SW480 (cell line): ENCODE data around the gene UGT1A4.
A peak's percentile ranks its signal among the peaks of the same experiment; 100 is the strongest.

Experiments
- DNase-seq: peaks from one replicate; pipeline ENCODE4 v3.0.0-alpha.2; 2016; ENCODE audit warnings: low spot score

UGT1A4 gene

GRCh38 chr2:233718552-233718951 lies at the start of gene UGT1A4:
UGT1A4 (plus strand) TSS chr2:233718736; CDS start chr2:233718821, 85 bp downstream.
- no peak for DNase-seq

DNA sequence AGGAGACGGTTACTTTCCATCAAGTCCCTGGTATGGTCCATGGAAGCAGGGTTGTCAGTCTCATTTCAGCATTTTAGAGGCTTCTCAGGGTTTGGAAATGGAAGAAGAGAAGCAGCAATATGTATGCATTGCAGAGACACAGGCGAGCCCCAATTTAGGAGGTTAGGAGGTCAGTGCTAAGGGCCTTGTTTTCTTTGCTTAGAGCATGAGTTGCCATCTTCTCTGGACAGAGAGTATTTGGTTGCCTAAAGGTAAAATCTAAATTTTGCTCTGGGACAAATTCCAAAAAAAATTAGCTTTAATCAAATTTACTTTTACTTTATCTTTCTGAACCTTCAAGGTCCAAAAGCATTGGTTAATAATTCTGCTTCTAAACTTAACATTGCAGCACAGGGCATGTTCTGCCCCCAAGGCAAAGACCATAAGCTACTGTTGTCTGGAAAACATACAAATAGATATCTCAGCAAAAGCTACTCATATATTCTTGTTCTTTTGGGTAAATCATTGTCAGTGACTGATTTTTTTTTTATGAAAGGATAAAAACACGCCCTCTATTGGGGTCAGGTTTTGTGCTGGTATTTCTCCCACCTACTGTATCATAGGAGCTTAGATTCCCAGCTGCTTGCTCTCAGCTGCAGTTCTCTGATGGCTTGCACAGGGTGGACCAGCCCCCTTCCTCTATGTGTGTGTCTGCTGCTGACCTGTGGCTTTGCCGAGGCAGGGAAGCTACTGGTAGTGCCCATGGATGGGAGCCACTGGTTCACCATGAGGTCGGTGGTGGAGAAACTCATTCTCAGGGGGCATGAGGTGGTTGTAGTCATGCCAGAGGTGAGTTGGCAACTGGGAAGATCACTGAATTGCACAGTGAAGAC lies 47.0 kb upstream of the UGT1A4 start, which contains the start of gene UGT1A9:
TSS of gene UGT1A9 (plus strand) at position 609 of the 872 bp plus-strand sequence. CDS start at position 646, 37 bp downstream.
- no peak for DNase-seq

GRCh38 chr2:233672886-233673285 lies 45.6 kb upstream of the UGT1A4 start:
- DNase-seq = no peak

GRCh38 chr2:233673896-233674295 lies 44.6 kb upstream of the UGT1A4 start:
- no peak for DNase-seq

- DNase-seq = no peak
Measured at GRCh38 chr2:233674314-233674713, 44.2 kb upstream of the UGT1A4 start.

DNA sequence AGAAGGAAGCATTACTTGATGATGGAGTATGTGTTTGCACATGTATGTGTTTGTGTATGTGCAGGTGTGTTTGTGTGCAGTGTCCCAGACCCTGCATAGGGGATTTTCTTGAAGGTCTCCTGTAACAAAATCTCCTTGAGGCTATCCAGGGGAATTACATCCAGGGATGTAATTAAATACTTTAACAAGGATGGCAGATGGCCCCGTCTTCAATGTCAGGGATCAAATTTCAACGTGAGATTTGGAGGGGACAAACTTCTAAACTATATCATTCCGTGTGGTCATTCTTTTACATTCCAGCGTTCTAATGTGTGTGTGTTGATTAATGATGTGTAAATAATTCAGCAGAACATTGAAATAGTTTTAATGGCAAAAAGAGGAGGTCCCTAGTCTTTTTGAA lies 43.5 kb upstream of the UGT1A4 start:
- DNase-seq = peak; percentile 3

GRCh38 chr2:233676046-233676445 lies 42.5 kb upstream of the UGT1A4 start:
- no peak for DNase-seq

- no peak for DNase-seq
Measured at GRCh38 chr2:233679196-233679595, 39.3 kb upstream of the UGT1A4 start.

DNA sequence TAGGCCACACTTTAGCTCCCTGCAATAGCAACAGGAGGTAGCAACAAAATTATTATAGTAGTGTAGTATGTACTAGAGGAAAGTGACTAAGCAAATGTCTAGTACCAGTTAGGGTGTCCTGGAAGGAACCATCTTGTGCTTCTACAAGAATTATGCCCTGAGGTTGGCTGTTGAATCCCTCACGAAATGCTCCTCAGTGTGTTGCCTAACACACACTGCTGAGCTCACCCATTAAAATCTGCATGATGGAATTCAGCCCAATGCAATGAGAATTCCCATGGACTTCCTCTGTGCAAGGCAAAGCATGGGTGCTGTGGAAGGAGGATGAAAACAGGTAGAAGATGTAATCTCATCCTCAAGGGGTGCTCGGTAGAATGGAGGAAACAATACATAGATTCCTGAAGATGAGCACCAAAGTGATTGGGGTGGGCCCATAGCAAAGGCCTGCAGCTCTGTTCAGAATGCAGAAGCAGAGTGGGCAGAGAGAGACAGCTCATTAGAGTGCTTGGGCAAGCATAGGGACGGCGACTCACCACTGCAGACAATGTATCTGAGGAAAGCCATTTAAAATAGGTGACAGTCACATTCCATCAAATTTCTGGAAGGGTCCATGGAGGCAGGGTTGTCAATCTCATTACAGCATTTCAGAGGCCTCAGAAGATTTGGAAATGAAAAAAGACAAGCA lies 38.0 kb upstream of the UGT1A4 start:
- no peak for DNase-seq

- no peak for DNase-seq
Measured at GRCh38 chr2:233681521-233682099, 36.9 kb upstream of the UGT1A4 start, which contains the start of gene UGT1A7. UGT1A7 (plus strand) TSS chr2:233681901; CDS start chr2:233681938, 37 bp downstream.

GRCh38 chr2:233684640-233685039 lies 33.9 kb upstream of the UGT1A4 start:
- no peak for DNase-seq

DNA sequence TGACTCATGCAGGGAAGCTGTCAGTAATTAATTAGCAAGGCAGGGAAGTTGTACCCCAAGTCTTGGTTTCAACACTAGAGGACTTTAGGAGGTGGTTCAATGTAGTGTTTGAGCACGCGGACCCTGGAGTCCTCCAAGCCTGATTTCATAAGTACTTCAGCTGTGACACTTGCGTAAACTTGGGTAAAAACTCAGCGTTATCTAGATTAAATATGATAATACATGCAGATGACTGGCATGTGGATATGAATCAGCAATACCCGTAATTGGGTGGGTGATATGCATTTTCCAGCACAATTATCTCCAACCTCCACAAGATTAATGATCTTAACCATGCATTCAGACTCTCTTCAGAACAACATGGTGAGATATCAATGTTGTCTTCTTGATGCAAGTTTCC lies 31.6 kb upstream of the UGT1A4 start:
- no peak for DNase-seq

DNA sequence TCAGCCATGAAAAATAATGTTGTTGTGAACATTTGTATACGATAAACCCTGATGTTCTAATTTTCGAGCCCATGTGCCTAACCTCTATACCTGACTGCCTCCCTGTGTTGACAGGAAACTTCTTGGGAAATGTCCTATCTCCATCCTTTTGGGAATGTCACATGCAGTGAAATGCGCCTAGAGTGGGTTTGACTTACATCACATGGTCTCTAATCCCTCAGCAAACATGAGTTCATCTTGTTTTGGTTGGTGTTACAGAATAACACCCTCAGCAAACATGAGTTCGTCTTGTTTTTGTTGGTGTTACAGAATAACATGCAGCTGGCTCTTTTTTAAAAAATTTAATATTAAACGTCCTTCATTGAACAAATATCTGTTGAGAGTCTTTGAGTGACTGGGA lies 30.2 kb upstream of the UGT1A4 start:
- no peak for DNase-seq

DNA sequence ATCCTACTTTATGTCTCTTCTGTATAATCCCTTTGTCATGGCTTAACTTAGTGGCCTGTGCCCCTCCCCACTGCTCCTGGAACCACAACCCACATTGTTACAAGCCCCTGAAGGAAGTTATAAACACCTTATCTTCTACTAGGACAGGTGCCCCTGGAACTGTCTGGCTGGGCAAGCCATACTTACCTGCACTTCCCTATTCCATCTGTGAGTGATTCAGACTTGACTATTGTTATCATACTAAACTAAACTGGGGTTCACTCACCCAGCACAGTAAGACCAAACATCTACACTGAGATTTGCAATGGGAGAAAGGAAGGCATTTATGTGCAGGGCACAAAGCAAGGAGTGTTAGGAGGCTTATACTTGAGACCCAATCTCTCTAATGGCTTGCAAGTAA lies 29.5 kb upstream of the UGT1A4 start:
- no peak for DNase-seq

DNA sequence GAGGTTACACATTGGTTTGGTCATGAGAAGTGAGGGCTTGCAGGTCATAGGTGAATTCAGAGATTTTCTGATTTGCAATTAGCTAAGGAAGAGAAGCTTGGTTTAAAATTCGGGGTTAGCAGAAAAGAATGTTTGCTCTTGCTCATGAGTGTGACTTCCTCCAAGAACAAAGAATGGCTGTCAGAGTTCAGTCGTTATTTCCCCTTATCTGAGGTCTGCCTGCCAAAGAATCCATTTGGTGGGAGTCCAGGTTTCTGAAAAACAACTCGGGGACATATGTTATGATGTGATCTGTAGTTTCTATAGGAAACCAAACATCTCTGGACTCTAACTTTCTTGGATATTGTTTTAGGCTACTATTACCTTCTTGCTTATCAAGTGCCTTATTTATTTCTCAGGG lies 29.0 kb upstream of the UGT1A4 start:
- DNase-seq = no peak

GRCh38 chr2:233690444-233690843 lies 28.1 kb upstream of the UGT1A4 start:
- no peak for DNase-seq

DNA sequence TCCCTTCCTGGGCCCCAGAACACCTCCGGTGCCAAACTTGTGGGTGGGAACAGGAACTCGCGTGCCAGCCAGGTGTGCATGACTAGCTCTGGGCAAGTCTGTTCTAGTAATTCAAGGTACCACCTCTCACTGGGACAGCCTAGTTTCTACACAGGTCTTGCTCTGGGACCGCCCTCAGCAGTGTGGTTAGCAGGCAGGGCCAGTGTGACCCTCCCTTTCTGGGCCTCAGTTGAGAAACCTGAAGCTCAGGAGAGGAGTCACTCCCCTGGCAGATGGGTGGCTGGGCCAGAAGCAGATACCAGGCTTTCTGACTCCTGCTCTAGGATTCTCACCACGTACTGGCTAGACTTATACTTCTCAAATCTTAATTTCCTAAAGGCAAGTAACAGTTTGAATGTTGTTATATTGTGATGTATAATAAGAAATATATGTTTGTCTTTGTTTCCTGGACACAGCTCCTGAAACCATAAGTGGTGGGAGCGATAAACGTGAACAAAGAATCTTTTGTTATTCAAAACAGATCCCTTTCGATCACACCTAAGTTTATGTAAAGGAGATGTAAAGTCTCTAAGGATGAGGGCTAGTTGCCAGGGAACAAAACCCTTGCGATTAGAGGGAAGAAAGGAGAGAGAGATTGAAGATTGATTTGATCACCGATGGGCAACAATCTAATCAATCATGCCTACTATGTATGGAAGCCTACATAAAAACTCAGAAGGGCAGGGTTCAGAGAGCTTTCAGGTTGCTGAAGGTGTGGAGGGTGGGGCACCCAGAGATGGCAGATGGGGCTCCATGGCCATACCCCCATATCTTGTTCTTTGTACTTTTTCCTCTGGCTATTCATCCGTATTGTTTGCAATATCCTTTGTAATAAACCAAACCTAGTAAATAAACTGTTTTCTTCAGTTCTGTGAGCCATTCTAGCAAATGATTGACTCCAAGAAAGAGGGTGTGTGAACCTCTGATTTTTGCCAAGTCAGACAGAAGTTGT lies 26.8 kb upstream of the UGT1A4 start:
- DNase-seq = peak; percentile 58

DNA sequence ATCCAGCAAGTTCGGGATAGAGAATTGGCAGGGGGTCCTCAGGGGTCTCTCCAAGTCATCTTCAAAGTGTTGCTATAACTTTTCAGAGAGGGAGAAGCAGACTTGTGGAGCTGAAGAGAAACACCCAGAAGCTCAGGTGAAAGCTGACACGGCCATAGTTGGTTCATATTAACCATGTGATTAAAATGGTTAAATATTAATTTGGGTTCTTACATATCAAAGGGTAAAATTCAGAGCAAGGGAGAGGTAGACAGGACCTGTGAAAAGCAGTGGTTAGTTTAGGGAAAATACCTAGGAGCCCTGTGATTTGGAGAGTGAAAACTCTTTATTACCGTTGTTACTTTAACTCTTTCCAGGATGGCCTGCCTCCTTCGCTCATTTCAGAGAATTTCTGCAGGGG lies 25.9 kb upstream of the UGT1A4 start, which contains the start of gene UGT1A6:
TSS of gene UGT1A6 (plus strand) at position 243 of the 400 bp plus-strand sequence. CDS start at position 358, 115 bp downstream.
- DNase-seq = peak; percentile 37

- DNase-seq = no peak
Measured at GRCh38 chr2:233693963-233694362, 24.6 kb upstream of the UGT1A4 start.

GRCh38 chr2:233698740-233699139 lies 19.8 kb upstream of the UGT1A4 start:
- no peak for DNase-seq

- no peak for DNase-seq
Measured at GRCh38 chr2:233699424-233700027, 19.0 kb upstream of the UGT1A4 start.
